ENCODE measurements around the gene EFCAB10. TPM values are rescaled to one million over a fixed set of nuclear protein-coding genes. Genes with fewer than 3 reads are reported as not detected.

Gene EFCAB10
- total RNA-seq, 1 donor from 2014 or later: 0.28 TPM

DNA sequence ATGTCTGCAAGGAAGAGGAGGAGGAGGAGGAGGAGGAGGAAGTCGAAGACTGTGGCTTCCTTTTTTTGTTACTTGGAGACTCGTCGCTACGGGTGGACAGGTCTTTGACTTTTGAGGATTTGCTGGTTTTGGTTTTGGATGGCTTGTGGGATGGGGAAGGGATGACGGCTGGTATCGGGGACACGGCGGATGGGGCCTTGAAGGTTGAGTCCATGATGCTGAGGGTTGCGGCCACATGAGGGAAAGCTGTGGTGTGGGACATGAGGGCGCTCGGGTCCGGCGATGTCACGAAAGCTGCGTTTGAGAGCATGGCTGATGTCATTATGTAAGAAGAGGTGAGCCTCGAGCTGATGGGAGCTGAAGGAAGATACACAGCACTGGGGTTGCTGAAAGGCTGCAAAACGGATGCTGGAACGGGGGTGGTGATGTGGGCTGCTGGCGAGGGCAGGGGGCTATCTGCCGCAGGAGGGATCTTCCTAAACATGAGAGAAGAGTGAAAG, 33.1 kb upstream of the EFCAB10 start:
- TF ChIP-seq, protein P1, sequence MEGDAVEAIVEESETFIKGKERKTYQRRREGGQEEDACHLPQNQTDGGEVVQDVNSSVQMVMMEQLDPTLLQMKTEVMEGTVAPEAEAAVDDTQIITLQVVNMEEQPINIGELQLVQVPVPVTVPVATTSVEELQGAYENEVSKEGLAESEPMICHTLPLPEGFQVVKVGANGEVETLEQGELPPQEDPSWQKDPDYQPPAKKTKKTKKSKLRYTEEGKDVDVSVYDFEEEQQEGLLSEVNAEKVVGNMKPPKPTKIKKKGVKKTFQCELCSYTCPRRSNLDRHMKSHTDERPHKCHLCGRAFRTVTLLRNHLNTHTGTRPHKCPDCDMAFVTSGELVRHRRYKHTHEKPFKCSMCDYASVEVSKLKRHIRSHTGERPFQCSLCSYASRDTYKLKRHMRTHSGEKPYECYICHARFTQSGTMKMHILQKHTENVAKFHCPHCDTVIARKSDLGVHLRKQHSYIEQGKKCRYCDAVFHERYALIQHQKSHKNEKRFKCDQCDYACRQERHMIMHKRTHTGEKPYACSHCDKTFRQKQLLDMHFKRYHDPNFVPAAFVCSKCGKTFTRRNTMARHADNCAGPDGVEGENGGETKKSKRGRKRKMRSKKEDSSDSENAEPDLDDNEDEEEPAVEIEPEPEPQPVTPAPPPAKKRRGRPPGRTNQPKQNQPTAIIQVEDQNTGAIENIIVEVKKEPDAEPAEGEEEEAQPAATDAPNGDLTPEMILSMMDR (IDR thresholded peaks at IDR 0.05; ENCODE audit: unreplicated experiment): no peak
- Mint-ChIP-seq H3K36me3 (ENCODE audit: low read depth, unreplicated experiment) (peaks cover 12% of the 10 kb centered on the region), H3K9me3 (ENCODE audit: unreplicated experiment) (no peaks in the 10 kb centered on the region), H3K4me3 (ENCODE audit: unreplicated experiment) (peak overlapping the region; percentile 76), H3K27me3 (ENCODE audit: unreplicated experiment) (peaks cover 14% of the 10 kb centered on the region), H3K4me1 (ENCODE audit: unreplicated experiment) (peaks cover 11% of the 10 kb centered on the region), H3K27ac (ENCODE audit: unreplicated experiment) (no peak overlapping the region)
- no peak for DNase-seq (ENCODE audit: low spot score)

DNA sequence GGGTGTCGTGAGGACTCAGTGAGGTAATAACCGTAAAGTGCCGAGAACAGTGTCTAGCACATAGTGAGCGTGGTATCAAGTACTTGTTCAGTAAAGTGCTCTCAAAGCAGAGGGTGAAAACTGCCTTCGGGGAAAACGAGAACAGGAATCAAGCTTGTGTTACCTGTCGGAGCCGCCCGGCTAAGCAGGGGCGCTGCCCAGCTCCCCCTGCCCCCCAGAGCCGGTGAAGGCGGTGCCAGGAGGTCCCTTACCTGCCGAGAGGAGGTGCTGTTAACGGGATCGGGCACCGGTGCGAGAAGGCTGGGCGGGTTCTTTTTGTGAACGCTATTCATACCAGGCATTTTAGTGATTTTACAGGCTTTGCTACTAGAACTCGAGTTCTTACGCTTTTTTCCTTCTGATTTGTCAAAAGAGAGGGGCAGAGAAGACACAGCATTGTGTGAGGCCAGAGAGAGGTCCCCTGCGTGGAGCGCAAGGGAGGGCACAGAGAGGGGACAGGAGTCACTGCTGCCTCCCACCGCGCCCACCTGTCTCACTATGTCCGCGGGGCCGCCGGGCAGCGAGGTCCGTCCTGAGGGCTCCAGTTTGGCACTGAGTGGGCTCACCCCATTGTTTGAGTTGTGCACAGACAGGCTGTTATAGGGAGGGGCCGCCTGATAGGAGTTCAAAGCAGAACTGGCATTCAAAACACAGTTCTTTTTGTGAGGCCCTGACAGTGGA, 32.5 kb upstream of the EFCAB10 start:
- peaks cover 11% of the 10 kb centered on the region for H3K4me1 Mint-ChIP-seq (ENCODE audit: unreplicated experiment)
- peaks cover 14% of the 10 kb centered on the region for H3K27me3 Mint-ChIP-seq (ENCODE audit: unreplicated experiment)
- H3K27ac Mint-ChIP-seq (ENCODE audit: unreplicated experiment): no peak overlapping the region

DNA sequence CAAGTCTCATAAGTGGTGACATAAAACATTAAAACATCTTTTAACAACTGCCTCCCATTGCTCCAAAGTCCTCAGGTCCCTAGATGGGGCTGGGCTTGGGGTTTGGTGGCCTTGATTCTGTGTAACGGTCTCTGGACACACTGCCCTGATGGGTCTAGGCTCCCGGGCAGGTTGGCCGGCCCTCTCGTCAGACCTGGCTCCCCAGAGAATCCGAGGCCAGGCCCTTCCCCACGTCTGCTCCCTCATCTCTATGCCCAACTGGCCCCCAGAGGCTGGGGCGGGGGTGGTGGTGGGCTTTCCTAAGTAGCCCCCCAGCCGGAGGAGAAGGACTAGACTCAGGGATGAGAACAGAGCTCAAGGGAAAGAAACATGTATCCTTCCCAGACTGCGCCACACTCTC, 31.5 kb upstream of the EFCAB10 start:
- Mint-ChIP-seq H3K9me3 (ENCODE audit: unreplicated experiment) (no peaks in the 10 kb centered on the region), H3K27ac (ENCODE audit: unreplicated experiment) (no peak overlapping the region), H3K4me3 (ENCODE audit: unreplicated experiment) (no peak overlapping the region), H3K36me3 (ENCODE audit: low read depth, unreplicated experiment) (peaks cover 12% of the 10 kb centered on the region), H3K4me1 (ENCODE audit: unreplicated experiment) (peaks cover 11% of the 10 kb centered on the region), H3K27me3 (ENCODE audit: unreplicated experiment) (peaks cover 14% of the 10 kb centered on the region)
- DNase-seq (ENCODE audit: low spot score): no peak
- TF ChIP-seq, protein P1 (IDR thresholded peaks at IDR 0.05; ENCODE audit: unreplicated experiment): no peak

More for the DNA sequence above, 32.5 kb upstream of the EFCAB10 start:
- Mint-ChIP-seq H3K36me3 (ENCODE audit: low read depth, unreplicated experiment) (peaks cover 12% of the 10 kb centered on the region), H3K9me3 (ENCODE audit: unreplicated experiment) (no peaks in the 10 kb centered on the region), H3K4me3 (ENCODE audit: unreplicated experiment) (peak overlapping the region; percentile 53)
- DNase-seq (ENCODE audit: low spot score): no peak
- TF ChIP-seq, protein P1 (IDR thresholded peaks at IDR 0.05; ENCODE audit: unreplicated experiment): no peak

DNA sequence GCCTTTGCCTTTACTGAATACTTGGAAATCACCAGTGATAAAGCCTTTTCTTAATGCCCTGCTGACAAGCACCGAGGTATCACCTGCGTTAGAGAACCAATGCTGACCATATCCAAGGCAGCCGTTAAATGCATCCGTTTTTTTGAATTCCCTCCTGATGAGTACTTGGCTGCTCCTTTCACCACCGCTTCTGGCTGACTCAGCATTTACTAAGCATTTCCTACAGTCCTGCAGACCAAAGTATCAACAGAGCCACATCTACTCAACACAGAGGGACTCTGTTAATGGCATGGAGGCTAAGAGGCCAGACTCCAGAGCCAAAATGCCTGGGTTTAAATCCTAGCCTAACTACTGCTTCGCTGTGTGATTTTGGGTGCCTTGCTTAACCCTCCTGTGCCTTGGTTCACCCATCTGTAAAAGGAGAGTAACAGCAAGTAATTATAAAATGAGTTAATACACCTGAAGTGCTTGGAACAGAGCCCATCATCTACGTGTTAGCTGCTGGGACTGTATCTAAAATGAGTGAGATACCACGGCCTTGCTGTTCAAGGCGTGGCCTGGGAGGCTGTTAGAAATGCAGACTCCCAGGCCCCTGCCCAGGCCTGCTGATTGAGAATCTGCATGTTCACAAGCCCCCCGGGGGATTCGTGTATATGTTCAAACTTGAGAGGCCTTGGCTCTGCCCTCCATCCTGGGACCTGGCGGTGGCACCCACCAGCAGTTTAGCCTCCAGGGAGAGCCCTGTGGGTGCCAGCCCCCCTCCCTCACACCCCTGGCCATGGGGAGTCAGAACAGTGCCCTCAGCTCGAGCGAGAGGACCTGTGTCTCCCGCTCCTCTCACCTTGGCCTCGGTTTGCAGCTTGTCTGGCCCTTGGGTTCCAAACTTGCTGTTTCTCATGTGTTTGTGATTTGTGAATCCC, 30.8 kb upstream of the EFCAB10 start:
- Mint-ChIP-seq H3K27ac (ENCODE audit: unreplicated experiment) (no peak overlapping the region), H3K9me3 (ENCODE audit: unreplicated experiment) (no peaks in the 10 kb centered on the region), H3K27me3 (ENCODE audit: unreplicated experiment) (peaks cover 14% of the 10 kb centered on the region), H3K4me3 (ENCODE audit: unreplicated experiment) (no peak overlapping the region), H3K36me3 (ENCODE audit: low read depth, unreplicated experiment) (peaks cover 12% of the 10 kb centered on the region), H3K4me1 (ENCODE audit: unreplicated experiment) (peaks cover 11% of the 10 kb centered on the region)
- TF ChIP-seq, protein P1 (IDR thresholded peaks at IDR 0.05; ENCODE audit: unreplicated experiment): no peak
- DNase-seq (ENCODE audit: low spot score): no peak
